Mammary epithelial cell (primary cell): ENCODE measurements around the gene COL20A1.

Source experiments
- CTCF ChIP-seq, 2 donors: IDR thresholded peaks in 1 of 2; conservative IDR thresholded peaks in 1 of 2; 2 replicates each; pipeline ENCODE4 v1.5.1; 2011 to 2012; ENCODE audit warnings: inconsistent platforms in 2 of 2, low read length in 2 of 2, mild to moderate bottlenecking in 2 of 2, control low read depth in 1 of 2, low read depth in 1 of 2; ENCODE audit not compliant: insufficient read depth in 1 of 2; ENCODE audit errors: extremely low read depth in 1 of 2
- EZH2 ChIP-seq: IDR thresholded peaks from 2 replicates; pipeline ENCODE4 v1.6.1; 2012; ENCODE audit warnings: low read length, inconsistent platforms, borderline replicate concordance

- TF ChIP-seq CTCF (conservative IDR thresholded peaks at IDR 0.05 in 1 of 2, IDR thresholded peaks at IDR 0.05 in 1 of 2; ENCODE audit: extremely low read depth in 1 of 2, insufficient read depth in 1 of 2, low read depth in 1 of 2, low read length in 2 of 2) (no peak), EZH2 (no peak)
Measured at GRCh38 chr20:63328718-63329275, 35.8 kb downstream of the COL20A1 start.
